Muscle of leg (tissue), 11 donors: ENCODE measurements around the gene DYNC2H1. TPM values are rescaled to one million over a fixed set of nuclear protein-coding genes. Genes with fewer than 3 reads are reported as not detected.

Experiments
- DNase-seq: peaks from one replicate; pipeline ENCODE4 v3.0.0; 2013
- H3K27ac ChIP-seq: one replicate; pipeline ENCODE4 v1.5.1; 2013; ENCODE audit warnings: mild to moderate bottlenecking, low read length, control low read depth
- H3K27me3 ChIP-seq: one replicate; pipeline ENCODE4 v1.6.1; 2013; ENCODE audit warnings: low read length; ENCODE audit not compliant: control insufficient read depth, insufficient read depth
- H3K36me3 ChIP-seq: one replicate; pipeline ENCODE4 v1.6.1; 2013; ENCODE audit warnings: low read length; ENCODE audit not compliant: control insufficient read depth, insufficient read depth
- H3K4me1 ChIP-seq: one replicate; pipeline ENCODE4 v1.6.1; 2013; ENCODE audit warnings: low read length; ENCODE audit not compliant: control insufficient read depth, insufficient read depth
- H3K4me3 ChIP-seq: one replicate; pipeline ENCODE4 v1.5.1; 2013; ENCODE audit warnings: low read length, control low read depth
- H3K9me3 ChIP-seq: replicated peaks from 2 replicates; pipeline ENCODE4 v1.6.1; 2013; ENCODE audit warnings: low read depth, low read length; ENCODE audit not compliant: control insufficient read depth
- WGBS: methylation state at CpG from one replicate; pipeline ENCODE4 v1.1.5; 2013; ENCODE audit warnings: missing lambda C conversion rate; ENCODE audit not compliant: insufficient coverage; 5-methylcytosine and 5-hydroxymethylcytosine counted together
- polyA plus RNA-seq, 8 donors: library from polyadenylated mRNA; unstranded; fragments of 120-200 nt; gene quantifications; one replicate each; pipeline versions ENCODE4 v1.2.1 to v1.2.3, GENCODE V29; 2013; ENCODE audit warnings: inconsistent platforms in 1 of 8, low replicate concordance in 1 of 8; ENCODE audit not compliant: insufficient read length in 8 of 8, insufficient read depth in 1 of 8
- total RNA-seq: library from RNA; stranded (reverse); fragments of 120-200 nt; gene quantifications from one replicate; pipeline ENCODE4 v1.2.4, GENCODE V29; 2013

Gene DYNC2H1
- total and polyA plus RNA-seq, 9 donors, result 9.8 to 17.2 (median 12.0) TPM

DNA sequence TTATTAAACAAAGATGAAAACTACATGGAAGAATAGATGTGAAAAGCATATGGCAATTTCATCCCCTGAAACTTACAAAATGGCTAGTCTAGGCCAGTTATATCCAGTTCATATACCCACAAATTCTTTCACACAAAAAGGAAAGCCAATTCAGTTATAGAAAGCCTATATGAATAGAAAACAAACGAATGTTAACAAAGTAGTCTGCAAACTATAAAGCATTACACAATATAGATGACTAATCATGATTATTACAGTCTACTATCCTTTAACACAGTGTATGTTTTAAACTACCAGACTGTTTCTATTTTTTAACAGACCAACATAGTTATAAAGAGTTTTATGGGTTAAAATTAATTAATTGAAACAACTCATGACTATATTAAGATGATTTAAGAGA is 29.4 kb upstream of the DYNC2H1 start:
- no peaks in the 10 kb centered on the region for H3K27me3 ChIP-seq
- WGBS, result no CpG with 5 or more reads among the region's 1 CpG
- H3K36me3 ChIP-seq, result peaks cover 16% of the 10 kb centered on the region

DNA sequence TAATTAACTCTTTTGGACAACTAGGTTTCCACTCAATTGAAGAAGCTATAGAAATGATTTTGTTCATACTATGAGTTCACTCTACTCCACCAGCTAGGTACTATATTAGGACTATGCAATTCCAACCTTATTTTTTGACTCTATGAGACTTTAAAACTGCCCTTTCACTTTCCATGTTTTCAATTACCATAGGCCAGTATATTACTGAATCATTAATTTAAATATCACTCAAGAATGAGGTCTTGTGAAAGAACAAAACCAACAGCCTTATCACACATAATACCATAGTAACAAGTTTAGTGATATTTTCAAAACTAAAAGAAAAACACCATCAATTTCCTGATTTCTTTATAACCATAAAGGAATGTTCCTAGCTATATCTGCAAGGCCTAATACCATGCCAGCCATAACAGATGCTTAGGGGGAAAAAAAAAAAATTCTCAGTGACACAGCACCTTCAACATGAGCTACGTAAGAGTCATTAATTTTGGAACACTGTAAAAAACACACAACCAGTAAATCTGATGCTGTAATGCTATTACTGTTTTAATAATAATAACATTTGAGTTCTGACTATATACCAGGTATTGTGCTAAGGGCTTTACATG is 23.4 kb upstream of the DYNC2H1 start:
- Histone ChIP-seq H3K27ac (no peak overlapping the region), H3K27me3 (no peaks in the 10 kb centered on the region), H3K4me3 (no peak overlapping the region), H3K9me3 (no peaks in the 10 kb centered on the region), H3K36me3 (peaks cover 11% of the 10 kb centered on the region), H3K4me1 (peaks cover 5% of the 10 kb centered on the region)
- no peak for DNase-seq
- no CpG with 5 or more reads among the region's 1 CpG for WGBS

More for the DNA sequence above, 29.4 kb upstream of the DYNC2H1 start:
- Histone ChIP-seq H3K9me3 (no peaks in the 10 kb centered on the region), H3K4me1 (no peaks in the 10 kb centered on the region), H3K4me3 (no peak overlapping the region), H3K27ac (no peak overlapping the region)
- DNase-seq, result no peak

DNA sequence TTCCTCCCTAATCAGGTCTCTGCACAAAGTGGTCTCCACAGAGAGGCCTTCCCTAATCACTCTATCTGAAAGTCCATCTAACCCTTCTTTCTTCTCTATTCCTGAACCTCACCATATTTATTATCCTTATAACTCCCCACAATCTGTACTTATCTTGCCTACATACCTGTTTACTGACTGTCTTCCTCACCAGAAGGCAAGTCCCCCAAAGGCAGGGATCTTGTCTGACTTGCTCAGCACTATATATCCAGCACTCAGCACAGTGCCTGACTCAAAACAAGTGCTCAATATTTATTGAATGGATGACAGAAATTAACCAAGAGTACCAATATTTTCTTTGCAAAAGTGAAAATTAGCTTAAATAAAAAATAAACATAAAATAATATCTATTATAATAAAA is 22.8 kb upstream of the DYNC2H1 start:
- Histone ChIP-seq H3K27ac (no peak overlapping the region), H3K4me1 (peaks cover 8% of the 10 kb centered on the region), H3K4me3 (no peak overlapping the region), H3K9me3 (no peaks in the 10 kb centered on the region), H3K36me3 (peaks cover 11% of the 10 kb centered on the region), H3K27me3 (no peaks in the 10 kb centered on the region)
- no peak for DNase-seq

DNA sequence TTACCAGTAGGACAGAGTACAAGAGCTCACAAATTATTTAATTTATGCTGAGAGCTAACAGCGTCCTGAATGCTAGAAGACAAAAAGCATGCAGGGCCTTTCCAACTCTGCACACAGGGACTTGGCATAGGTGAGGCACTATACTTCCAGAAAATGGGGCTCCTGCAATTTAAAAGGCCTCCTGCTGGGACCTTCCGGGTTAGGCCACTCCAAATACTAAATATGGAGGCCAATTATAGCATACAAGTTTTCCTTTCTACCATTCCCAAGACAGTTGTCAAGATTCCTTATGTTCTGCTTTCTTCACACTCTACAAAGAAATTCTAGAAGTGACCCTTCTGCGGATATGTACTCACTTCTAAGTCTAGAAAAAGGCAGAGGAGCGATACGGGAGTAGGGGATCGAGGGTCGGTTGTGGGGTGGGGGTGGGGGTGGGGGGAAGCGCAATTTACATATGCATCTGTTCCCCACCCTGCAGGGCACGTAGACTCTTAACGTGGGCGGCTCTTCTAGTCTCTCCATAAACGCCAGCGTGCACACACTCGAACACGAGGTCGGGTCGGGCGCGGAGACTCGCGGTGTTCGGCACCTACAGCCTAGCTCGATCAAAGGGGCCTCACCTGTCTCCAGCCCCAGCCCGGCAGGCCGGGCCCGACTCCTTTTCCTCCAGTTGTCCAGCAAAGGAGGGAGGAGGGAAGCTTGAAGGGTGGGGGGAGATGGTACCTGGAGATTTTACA is 18.0 kb upstream of the DYNC2H1 start:
- H3K4me3 ChIP-seq, result peak overlapping the region; percentile 91
- H3K27ac ChIP-seq, result peak overlapping the region; percentile 76
- WGBS, result 0% methylated on average over 10 of the region's 26 CpGs
- peak; percentile 36 for DNase-seq
- H3K36me3 ChIP-seq, result peaks cover 6% of the 10 kb centered on the region
- peaks cover 2% of the 10 kb centered on the region for H3K27me3 ChIP-seq
- peaks cover 10% of the 10 kb centered on the region for H3K4me1 ChIP-seq
- no peaks in the 10 kb centered on the region for H3K9me3 ChIP-seq

DNA sequence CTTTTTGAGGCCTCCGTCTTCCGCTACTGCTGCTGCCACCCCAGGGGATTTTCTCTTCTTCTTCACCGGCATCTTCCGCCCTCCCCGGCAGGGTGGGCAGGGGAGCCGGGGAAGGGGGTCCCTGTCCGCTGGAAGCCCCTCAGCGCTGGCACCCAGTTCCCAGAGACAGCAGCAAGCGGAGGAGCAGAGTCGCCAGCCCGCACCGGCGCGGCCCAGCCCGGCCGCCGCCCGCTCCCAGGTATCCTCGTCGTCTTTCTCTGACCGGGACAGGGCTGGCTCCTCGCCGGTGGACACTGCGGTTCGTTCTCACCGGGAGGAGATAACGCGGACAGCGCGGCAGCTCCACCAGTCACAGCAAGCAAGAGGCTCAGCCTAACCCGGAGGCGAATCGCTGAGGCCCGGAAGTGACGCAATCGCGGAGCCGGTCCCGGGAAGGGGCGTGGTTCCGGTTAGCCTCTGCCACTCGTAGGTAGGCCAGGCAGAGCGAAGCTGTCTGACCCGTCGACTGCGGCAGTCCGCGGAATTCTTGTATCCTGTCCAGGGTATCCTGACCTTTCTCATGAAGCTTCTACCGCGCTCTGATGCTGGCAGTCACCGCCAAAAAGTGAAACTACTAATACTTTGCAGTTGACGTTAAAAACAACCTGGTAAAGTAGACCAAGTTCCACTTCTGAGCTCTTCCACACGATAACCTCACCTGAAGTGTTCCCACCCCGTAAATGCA is 17.3 kb upstream of the DYNC2H1 start, which contains the start of gene DCUN1D5:
Gene DCUN1D5 (minus strand): TSS at position 360 of the 724 bp plus-strand sequence. CDS start 288 bp downstream, at position 72.
- Histone ChIP-seq H3K9me3 (no peaks in the 10 kb centered on the region), H3K27ac (peak within 1 kb of the TSS; percentile 76), H3K4me3 (peak within 1 kb of the TSS; percentile 91), H3K27me3 (peaks cover 5% of the 10 kb centered on the region), H3K36me3 (peaks cover 3% of the 10 kb centered on the region), H3K4me1 (peaks cover 10% of the 10 kb centered on the region)
- under 1% methylated on average over 50 of the region's 54 CpGs for WGBS
- peak; percentile 98 for DNase-seq

DNA sequence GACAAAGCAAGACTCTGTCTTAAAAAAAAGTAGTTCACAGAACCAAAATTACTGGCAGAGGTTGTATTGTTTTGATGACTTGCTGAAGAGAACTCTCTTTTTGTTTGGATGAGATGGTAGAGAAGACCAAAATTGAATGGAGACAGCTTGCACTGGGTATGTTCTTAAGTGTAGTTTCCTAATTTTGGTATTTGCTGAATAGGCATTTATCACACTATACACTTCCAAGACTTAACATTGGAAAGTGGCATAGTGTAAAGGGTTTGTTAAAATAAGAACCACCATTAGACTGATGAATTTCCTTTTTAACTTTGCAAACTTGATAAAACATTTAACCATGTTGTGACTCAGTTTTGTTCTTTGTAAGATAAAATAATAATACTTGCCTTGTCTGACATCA is 11.9 kb upstream of the DYNC2H1 start:
- no peak overlapping the region for H3K4me3 ChIP-seq
- H3K27ac ChIP-seq, result no peak overlapping the region
- peaks cover 9% of the 10 kb centered on the region for H3K27me3 ChIP-seq

DNA sequence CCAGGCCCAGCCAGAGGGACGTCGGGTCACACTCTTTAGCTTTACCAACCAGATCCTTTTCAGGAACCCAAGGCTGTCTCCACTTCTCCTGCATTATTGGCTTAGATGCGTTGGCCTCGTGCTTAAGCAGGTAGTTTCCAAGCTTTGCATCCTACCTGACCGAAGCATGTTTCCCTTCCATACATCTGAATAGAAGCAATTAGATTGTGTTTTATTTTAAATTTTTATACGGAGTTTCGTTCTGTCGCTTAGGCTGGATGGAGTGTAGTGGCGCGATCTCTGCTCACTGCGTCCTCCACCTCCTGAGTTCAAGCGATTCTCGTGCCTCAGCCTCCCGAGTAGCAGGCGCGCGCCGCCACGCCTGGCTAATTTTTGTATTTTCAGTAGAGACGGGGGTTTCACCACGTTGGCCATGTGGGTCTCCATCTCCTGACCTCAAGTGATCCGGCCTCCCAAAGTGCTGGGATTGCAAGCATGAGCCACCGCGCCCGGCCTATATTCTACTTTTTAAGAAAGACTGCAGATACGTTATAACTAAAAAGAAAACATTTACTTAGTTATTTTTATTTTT is 677 bp downstream of the DYNC2H1 start:
- peak overlapping the region; percentile 85 for H3K4me3 ChIP-seq
- no peaks in the 10 kb centered on the region for H3K9me3 ChIP-seq
- no peaks in the 10 kb centered on the region for H3K36me3 ChIP-seq
- H3K4me1 ChIP-seq, result no peaks in the 10 kb centered on the region
- H3K27ac ChIP-seq, result peak overlapping the region; percentile 94
- 8% methylated on average over 13 of the region's 26 CpGs for WGBS
- no peak for DNase-seq
- peaks cover under 1% of the 10 kb centered on the region for H3K27me3 ChIP-seq

More for the DNA sequence above, 11.9 kb upstream of the DYNC2H1 start:
- DNase-seq, result no peak
- Histone ChIP-seq H3K36me3 (no peaks in the 10 kb centered on the region), H3K4me1 (peaks cover 2% of the 10 kb centered on the region), H3K9me3 (no peaks in the 10 kb centered on the region)

DNA sequence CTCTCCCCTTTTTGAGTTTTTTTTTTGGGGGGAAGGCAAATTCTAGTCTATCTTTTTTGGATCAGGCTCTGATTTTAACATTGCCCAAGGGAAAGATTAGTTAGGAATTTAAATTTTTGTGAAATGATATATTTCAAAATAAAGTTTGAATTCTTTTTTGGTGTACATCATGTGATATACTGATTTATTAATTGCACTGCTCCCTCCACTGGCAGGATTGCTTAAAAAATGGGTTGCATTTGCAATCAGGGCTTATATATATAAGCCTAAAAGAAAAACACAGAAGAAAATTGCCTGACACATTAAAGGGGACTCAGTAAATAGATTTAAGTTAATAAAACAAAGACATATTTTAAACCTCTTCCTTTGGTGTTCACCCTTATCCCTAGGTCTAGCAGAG is 1.2 kb downstream of the DYNC2H1 start:
- H3K27me3 ChIP-seq, result no peaks in the 10 kb centered on the region
- H3K27ac ChIP-seq, result no peak overlapping the region
- no peaks in the 10 kb centered on the region for H3K36me3 ChIP-seq
- no peaks in the 10 kb centered on the region for H3K9me3 ChIP-seq
- H3K4me3 ChIP-seq, result peak overlapping the region; percentile 85
- DNase-seq, result peak; percentile 36
- no peaks in the 10 kb centered on the region for H3K4me1 ChIP-seq

DNA sequence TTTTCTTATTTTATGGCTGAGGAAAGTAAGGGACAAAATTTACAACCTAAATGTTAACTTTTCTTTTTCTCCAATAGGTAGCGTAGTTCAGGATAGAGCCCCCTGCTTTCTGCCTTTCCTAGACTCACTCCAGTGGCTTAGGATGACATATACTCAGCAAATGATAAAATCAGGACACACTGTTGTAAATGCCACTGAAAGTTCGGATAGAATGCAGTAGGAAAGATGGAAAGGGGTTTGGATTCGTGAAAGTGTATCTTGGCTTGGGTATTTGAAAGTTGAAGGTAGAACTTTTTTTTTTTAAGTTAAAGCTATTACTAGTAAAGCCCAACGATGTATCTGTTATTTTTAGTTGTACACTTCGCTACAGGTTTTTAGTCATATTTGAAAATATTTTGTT is 2.2 kb downstream of the DYNC2H1 start:
- Histone ChIP-seq H3K27ac (no peak overlapping the region), H3K4me1 (no peaks in the 10 kb centered on the region), H3K9me3 (no peaks in the 10 kb centered on the region), H3K36me3 (no peaks in the 10 kb centered on the region), H3K27me3 (no peaks in the 10 kb centered on the region), H3K4me3 (no peak overlapping the region)
- 60% methylated on average over 1 of the region's 5 CpGs for WGBS
- no peak for DNase-seq

DNA sequence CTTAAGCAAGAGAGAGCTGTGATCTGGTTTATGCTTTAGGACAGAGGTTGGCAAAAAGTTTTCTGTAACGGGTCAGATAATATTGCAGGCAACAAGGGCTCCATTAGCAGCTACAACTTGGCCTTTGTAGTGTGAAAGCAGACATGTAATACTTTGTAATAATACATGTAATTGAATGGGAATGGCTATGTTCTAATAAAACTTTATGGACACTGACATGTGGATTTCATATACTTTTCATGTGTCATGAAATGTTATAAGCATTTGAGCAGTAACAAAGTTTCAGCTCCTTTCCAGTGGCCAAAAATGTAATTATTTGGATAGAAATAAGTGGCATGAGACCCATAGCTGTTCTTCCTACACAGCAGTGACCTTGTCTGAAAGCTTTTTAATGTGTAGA is 3.1 kb downstream of the DYNC2H1 start:
- Histone ChIP-seq H3K4me3 (no peak overlapping the region), H3K4me1 (no peaks in the 10 kb centered on the region), H3K27ac (no peak overlapping the region), H3K9me3 (no peaks in the 10 kb centered on the region), H3K27me3 (no peaks in the 10 kb centered on the region), H3K36me3 (no peaks in the 10 kb centered on the region)
- WGBS, result 67% methylated on average over 1 of the region's 1 CpG
- no peak for DNase-seq
